ENCODE results near the gene ANKRD13D.

GRCh38 chr11:67274768-67275605 is 14.1 kb upstream of the ANKRD13D start:
- TF ChIP-seq, protein P1, sequence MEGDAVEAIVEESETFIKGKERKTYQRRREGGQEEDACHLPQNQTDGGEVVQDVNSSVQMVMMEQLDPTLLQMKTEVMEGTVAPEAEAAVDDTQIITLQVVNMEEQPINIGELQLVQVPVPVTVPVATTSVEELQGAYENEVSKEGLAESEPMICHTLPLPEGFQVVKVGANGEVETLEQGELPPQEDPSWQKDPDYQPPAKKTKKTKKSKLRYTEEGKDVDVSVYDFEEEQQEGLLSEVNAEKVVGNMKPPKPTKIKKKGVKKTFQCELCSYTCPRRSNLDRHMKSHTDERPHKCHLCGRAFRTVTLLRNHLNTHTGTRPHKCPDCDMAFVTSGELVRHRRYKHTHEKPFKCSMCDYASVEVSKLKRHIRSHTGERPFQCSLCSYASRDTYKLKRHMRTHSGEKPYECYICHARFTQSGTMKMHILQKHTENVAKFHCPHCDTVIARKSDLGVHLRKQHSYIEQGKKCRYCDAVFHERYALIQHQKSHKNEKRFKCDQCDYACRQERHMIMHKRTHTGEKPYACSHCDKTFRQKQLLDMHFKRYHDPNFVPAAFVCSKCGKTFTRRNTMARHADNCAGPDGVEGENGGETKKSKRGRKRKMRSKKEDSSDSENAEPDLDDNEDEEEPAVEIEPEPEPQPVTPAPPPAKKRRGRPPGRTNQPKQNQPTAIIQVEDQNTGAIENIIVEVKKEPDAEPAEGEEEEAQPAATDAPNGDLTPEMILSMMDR (IDR thresholded peaks at IDR 0.05): no peak
- TF ChIP-seq ZFX (IDR thresholded peaks at IDR 0.05; ENCODE audit: borderline replicate concordance): no peak
